Glutamatergic neuron (in vitro differentiated cells): ENCODE results near the gene SPTAN1. TPM values are rescaled to one million over a fixed set of nuclear protein-coding genes. Genes with fewer than 3 reads are reported as not detected.
"Not testable (repeated sequence)": the region's sequence is repeated elsewhere in the genome, so short reads cannot be mapped to it uniquely, and the experiment has no call there.

Source experiments
- DNase-seq: peaks from one replicate; pipeline ENCODE4 v3.0.0; 2022
- H3K27ac Mint-ChIP-seq: one replicate; pipeline ENCODE4 v1.8.0; 2020; ENCODE audit warnings: mild to moderate bottlenecking, mixed read lengths, inconsistent platforms; ENCODE audit not compliant: unreplicated experiment
- H3K27me3 Mint-ChIP-seq: one replicate; pipeline ENCODE4 v1.8.0; 2020; ENCODE audit warnings: mild to moderate bottlenecking, moderate library complexity, mixed read lengths, inconsistent platforms; ENCODE audit not compliant: unreplicated experiment
- H3K36me3 Mint-ChIP-seq: one replicate; pipeline ENCODE4 v1.8.0; 2020; ENCODE audit warnings: mild to moderate bottlenecking, mixed read lengths, inconsistent platforms; ENCODE audit not compliant: unreplicated experiment
- H3K4me1 Mint-ChIP-seq: one replicate; pipeline ENCODE4 v1.8.0; 2020; ENCODE audit warnings: mild to moderate bottlenecking, low read depth, mixed read lengths, inconsistent platforms; ENCODE audit not compliant: unreplicated experiment
- H3K4me3 Mint-ChIP-seq: one replicate; pipeline ENCODE4 v1.8.0; 2020; ENCODE audit warnings: mild to moderate bottlenecking, mixed read lengths, inconsistent platforms; ENCODE audit not compliant: unreplicated experiment
- H3K9me3 Mint-ChIP-seq: one replicate; pipeline ENCODE4 v1.8.0; 2020; ENCODE audit warnings: mild to moderate bottlenecking, moderate library complexity, mixed read lengths, inconsistent platforms; ENCODE audit not compliant: unreplicated experiment
- total RNA-seq: library from RNA; stranded (reverse); fragmentation: NEBNext Ultra II Directional; extraction: Animal tissue kit (Norgen Biotek cat#: 25700); gene quantifications from one replicate; pipeline ENCODE4 v1.2.1, GENCODE V29; 2021; ENCODE audit not compliant: unreplicated experiment
- TF ChIP-seq, protein P1 (sequence below): fragments of 200-600 bp; sonication (generic); IDR thresholded peaks from one replicate; pipeline ENCODE4 v1.5.0; 2021; ENCODE audit not compliant: partially characterized antibody, unreplicated experiment

The SPTAN1 gene
- total RNA-seq, 1 donor from 2014 or later: 750 TPM

DNA sequence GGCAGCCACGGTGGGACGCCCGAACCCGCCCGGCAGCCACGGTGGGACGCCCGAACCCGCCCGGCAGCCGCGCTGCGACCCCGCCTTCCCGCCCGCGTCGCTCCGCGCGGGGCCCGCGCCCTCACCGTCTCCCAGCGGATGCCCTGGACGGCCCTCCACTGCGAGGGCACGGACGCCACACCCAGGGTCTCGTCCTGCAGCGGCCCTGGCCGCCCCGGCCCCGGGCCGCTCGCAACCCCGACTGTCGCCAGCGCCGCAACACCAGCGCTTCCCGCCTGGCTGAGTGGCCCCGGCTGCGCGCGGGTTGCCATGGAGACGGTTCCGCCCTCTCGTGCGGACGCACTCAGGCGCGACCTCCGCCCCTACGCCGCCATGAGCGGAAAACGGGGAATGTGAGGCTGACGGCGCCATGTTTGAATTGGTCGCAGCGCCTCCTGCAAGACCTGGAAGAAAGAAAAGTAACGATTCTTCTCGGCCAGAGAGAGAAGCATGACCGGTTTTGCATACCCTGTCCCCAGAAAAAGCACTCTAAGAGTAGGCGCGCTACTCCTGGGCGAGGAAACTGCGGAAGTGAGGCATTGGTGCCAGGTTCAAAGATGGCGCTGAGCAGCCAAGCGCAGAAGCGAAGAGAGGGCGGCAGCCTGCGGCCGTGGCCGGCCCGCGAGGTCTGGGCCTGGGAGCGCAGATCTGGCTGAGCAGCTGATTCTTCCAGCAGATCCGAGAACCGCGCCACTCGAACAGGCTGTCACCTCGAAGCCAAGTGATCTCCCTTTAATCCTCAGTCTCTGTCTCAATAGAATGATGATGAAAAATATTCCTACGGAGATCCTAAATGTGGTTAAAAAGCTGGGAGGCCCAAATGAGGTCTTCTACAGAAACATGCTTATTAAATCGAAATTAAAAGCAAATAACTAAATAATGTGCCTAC is 104.3 kb downstream of the SPTAN1 start, which contains the start of gene DYNC2I2:
Gene DYNC2I2, minus strand, starts transcription at position 432 of the 928 bp plus-strand sequence. Its CDS starts 121 bp downstream, at position 311.
- Mint-ChIP-seq H3K27me3 (peaks cover 4% of the 10 kb centered on the region), H3K4me3 (peak within 1 kb of the TSS; percentile 95), H3K9me3 (no peaks in the 10 kb centered on the region), H3K27ac (peak within 1 kb of the TSS; percentile 100), H3K4me1 (no peaks in the 10 kb centered on the region), H3K36me3 (no peaks in the 10 kb centered on the region)
- peak; percentile 96 for DNase-seq
- TF ChIP-seq, protein P1, sequence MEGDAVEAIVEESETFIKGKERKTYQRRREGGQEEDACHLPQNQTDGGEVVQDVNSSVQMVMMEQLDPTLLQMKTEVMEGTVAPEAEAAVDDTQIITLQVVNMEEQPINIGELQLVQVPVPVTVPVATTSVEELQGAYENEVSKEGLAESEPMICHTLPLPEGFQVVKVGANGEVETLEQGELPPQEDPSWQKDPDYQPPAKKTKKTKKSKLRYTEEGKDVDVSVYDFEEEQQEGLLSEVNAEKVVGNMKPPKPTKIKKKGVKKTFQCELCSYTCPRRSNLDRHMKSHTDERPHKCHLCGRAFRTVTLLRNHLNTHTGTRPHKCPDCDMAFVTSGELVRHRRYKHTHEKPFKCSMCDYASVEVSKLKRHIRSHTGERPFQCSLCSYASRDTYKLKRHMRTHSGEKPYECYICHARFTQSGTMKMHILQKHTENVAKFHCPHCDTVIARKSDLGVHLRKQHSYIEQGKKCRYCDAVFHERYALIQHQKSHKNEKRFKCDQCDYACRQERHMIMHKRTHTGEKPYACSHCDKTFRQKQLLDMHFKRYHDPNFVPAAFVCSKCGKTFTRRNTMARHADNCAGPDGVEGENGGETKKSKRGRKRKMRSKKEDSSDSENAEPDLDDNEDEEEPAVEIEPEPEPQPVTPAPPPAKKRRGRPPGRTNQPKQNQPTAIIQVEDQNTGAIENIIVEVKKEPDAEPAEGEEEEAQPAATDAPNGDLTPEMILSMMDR: no peak

DNA sequence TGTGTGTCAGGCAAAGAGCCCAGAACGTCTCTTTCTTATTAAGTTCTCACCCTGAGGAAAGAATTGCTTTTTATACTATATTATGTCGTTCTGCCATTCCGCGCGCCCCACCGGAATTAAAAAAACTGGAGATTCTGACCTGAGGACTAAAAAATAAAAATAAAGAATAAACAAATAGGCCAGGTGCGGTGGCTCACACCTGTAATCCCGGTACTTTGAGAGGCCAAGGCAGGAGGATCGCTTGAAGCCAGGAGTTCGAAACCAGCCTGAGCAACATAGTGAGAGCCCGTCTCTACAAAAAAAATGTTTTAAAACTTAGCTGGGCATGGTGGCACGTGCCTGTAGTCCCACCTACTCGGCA is 104.9 kb downstream of the SPTAN1 start:
- H3K4me1 Mint-ChIP-seq: no peaks in the 10 kb centered on the region
- H3K27me3 Mint-ChIP-seq: peaks cover 4% of the 10 kb centered on the region
- H3K9me3 Mint-ChIP-seq: no peaks in the 10 kb centered on the region
- no peaks in the 10 kb centered on the region for H3K36me3 Mint-ChIP-seq
- TF ChIP-seq, protein P1: no peak
- no peak for DNase-seq
- peak overlapping the region; percentile 100 for H3K27ac Mint-ChIP-seq
- H3K4me3 Mint-ChIP-seq: peak overlapping the region; percentile 95

DNA sequence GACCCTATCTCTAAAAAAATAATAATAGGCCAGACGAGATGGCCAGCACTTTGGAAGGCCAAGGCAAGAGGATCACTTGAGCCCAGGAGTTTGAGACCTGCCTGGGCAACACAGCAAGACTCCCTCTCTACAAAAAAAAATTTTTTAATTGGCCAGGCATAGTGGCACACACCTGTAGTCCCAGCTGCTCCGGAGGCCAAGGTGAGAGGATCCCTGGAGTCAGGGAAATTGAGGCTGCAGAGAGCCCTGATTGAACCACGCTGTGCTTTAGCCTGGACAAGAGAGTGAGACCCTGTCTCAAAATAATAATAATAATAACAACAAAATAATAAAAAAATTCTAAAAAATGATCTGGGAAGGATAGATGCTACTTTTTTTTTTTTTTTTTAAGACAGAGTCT is 105.4 kb downstream of the SPTAN1 start:
- Mint-ChIP-seq H3K4me3 (peak overlapping the region; percentile 95), H3K27me3 (peaks cover 4% of the 10 kb centered on the region), H3K4me1 (no peaks in the 10 kb centered on the region), H3K27ac (peak overlapping the region; percentile 100), H3K36me3 (no peaks in the 10 kb centered on the region), H3K9me3 (no peaks in the 10 kb centered on the region)
- TF ChIP-seq, protein P1: no peak
- no peak for DNase-seq

DNA sequence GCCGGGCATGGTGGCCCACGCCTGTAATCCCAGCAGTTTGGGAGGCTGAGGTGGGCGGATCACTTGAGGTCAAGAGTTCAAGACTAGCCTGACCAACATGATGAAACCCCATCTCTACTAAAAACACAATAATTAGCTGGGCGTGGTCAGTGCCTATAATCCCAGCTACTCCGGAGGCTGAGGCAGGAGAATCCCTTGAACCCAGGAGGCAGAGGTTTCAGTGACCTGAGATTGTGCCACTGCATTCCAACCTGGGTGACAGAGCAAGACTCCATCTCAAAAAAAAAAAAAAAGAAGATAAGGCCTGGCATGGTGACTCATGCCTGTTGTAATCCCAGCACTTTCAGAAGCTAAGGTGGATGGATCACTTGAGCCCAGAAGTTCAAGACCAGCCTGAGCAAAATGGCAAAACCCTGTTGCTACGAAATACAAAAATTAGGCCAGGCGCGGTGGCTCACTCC is 114.1 kb downstream of the SPTAN1 start:
- DNase-seq, H3K36me3 Mint-ChIP-seq, H3K4me1 Mint-ChIP-seq, H3K27me3 Mint-ChIP-seq, H3K27ac Mint-ChIP-seq, H3K4me3 Mint-ChIP-seq, H3K9me3 Mint-ChIP-seq: not testable (repeated sequence)

DNA sequence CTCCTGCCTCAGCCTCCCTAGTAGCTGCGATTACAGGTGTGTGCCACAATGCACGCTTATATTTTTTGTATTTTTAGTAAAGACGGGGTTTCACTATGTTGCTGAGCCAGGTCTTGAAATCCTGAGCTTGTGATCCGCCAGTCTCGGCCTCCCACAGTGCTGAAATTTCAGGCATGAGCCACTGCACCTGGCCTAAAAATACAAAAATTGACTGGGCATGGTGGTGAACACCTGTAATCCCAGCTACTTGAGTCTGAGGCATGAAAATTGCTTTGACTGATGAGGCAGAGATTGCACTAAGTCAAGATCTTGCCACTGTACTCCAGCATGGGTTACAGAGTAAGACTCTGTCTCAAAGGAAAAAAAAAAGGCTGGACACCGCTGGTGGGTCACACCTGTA is 117.4 kb downstream of the SPTAN1 start:
- no peak overlapping the region for H3K4me3 Mint-ChIP-seq
- H3K9me3 Mint-ChIP-seq: no peaks in the 10 kb centered on the region
- no peak for DNase-seq
- H3K27ac Mint-ChIP-seq: no peak overlapping the region
- H3K4me1 Mint-ChIP-seq: no peaks in the 10 kb centered on the region
- no peaks in the 10 kb centered on the region for H3K27me3 Mint-ChIP-seq
- H3K36me3 Mint-ChIP-seq: no peaks in the 10 kb centered on the region
- TF ChIP-seq, protein P1: no peak
